ENCODE results near the gene MUCL1.
"Not testable (repeated sequence)": the region's sequence is repeated elsewhere in the genome, so short reads cannot be mapped to it uniquely, and the experiment has no call there.

MUCL1 gene

GRCh38 chr12:54882079-54882478 lies 27.8 kb downstream of the MUCL1 start:
- TF ChIP-seq, protein P1, sequence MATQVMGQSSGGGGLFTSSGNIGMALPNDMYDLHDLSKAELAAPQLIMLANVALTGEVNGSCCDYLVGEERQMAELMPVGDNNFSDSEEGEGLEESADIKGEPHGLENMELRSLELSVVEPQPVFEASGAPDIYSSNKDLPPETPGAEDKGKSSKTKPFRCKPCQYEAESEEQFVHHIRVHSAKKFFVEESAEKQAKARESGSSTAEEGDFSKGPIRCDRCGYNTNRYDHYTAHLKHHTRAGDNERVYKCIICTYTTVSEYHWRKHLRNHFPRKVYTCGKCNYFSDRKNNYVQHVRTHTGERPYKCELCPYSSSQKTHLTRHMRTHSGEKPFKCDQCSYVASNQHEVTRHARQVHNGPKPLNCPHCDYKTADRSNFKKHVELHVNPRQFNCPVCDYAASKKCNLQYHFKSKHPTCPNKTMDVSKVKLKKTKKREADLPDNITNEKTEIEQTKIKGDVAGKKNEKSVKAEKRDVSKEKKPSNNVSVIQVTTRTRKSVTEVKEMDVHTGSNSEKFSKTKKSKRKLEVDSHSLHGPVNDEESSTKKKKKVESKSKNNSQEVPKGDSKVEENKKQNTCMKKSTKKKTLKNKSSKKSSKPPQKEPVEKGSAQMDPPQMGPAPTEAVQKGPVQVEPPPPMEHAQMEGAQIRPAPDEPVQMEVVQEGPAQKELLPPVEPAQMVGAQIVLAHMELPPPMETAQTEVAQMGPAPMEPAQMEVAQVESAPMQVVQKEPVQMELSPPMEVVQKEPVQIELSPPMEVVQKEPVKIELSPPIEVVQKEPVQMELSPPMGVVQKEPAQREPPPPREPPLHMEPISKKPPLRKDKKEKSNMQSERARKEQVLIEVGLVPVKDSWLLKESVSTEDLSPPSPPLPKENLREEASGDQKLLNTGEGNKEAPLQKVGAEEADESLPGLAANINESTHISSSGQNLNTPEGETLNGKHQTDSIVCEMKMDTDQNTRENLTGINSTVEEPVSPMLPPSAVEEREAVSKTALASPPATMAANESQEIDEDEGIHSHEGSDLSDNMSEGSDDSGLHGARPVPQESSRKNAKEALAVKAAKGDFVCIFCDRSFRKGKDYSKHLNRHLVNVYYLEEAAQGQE (IDR thresholded peaks at IDR 0.05; ENCODE audit: insufficient replicate concordance, low read depth), result no peak
- TF ChIP-seq GABPA (IDR thresholded peaks at IDR 0.05; ENCODE audit: low read depth) (0 out of 2 replicates have a peak, but pooled peaks have one; percentile 29), SPI1 (IDR thresholded peaks at IDR 0.05; ENCODE audit: borderline replicate concordance, low read depth) (peak; percentile 98), POLR2AphosphoS5 (IDR thresholded peaks at IDR 0.05; ENCODE audit: low read depth) (no peak)
- TF ChIP-seq, protein P2, sequence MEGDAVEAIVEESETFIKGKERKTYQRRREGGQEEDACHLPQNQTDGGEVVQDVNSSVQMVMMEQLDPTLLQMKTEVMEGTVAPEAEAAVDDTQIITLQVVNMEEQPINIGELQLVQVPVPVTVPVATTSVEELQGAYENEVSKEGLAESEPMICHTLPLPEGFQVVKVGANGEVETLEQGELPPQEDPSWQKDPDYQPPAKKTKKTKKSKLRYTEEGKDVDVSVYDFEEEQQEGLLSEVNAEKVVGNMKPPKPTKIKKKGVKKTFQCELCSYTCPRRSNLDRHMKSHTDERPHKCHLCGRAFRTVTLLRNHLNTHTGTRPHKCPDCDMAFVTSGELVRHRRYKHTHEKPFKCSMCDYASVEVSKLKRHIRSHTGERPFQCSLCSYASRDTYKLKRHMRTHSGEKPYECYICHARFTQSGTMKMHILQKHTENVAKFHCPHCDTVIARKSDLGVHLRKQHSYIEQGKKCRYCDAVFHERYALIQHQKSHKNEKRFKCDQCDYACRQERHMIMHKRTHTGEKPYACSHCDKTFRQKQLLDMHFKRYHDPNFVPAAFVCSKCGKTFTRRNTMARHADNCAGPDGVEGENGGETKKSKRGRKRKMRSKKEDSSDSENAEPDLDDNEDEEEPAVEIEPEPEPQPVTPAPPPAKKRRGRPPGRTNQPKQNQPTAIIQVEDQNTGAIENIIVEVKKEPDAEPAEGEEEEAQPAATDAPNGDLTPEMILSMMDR (IDR thresholded peaks at IDR 0.05; ENCODE audit: insufficient read depth, low read length), result no peak
- no peak overlapping the region for H3K4me3 ChIP-seq (replicated peaks; ENCODE audit: insufficient read depth, low read length)
- DNase-seq (ENCODE audit: low read depth in 1 of 2, low spot score in 1 of 2), result peak; percentile 45 to 78
- no peak overlapping the region for H3K27ac ChIP-seq (replicated peaks)
- H3K27me3 ChIP-seq (ENCODE audit: insufficient read depth, poor library complexity, severe bottlenecking), result no peaks in the 10 kb centered on the region

- not testable (repeated sequence) for DNase-seq (ENCODE audit: low read depth in 1 of 2, low spot score in 1 of 2); H3K4me3 ChIP-seq (replicated peaks; ENCODE audit: insufficient read depth, low read length); H3K27me3 ChIP-seq (ENCODE audit: insufficient read depth, poor library complexity, severe bottlenecking); H3K27ac ChIP-seq (replicated peaks)
These were observed 28.3 kb downstream of the MUCL1 start for GRCh38 chr12:54882597-54882996.

DNA sequence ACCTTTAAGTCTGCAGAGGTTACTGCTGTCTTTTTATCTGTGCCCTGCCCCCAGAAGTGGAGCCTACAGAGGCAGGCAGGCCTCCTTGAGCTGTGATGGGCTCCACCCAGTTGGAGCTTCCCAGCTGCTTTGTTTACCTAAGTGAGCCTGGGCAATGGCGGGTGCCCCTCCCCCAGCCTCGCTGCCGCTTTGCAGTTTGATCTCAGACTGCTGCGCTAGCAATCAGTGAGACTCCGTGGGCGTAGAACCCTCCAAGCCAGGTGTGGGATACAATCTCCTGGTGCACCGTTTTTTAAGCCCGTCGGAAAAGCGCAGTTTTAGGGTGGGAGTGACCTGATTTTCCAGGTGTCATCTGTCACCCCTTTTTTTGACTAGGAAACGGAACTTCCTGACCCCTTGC lies 34.1 kb downstream of the MUCL1 start:
- not testable (repeated sequence) for H3K27ac ChIP-seq (replicated peaks); DNase-seq (ENCODE audit: low read depth in 1 of 2, low spot score in 1 of 2); H3K27me3 ChIP-seq (ENCODE audit: insufficient read depth, poor library complexity, severe bottlenecking); H3K4me3 ChIP-seq (replicated peaks; ENCODE audit: insufficient read depth, low read length)

DNA sequence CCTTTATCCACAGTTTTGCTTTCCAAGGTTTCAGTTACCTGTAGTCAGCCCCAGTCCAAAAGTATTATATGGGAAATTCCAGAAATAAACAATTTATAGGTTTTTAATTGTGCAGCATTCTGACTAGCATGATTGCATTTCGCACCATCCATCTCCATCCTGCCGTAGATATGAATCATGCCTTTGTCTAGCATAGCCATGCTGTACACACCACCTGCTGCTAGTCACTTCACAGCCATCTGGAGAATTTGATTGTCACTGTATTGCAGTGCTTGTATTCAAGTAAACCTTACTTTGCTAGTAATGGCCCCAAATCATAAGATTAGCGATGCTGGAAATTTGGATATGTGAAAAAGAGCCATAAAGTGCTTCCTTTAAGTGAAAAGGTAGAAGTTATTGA lies 36.0 kb downstream of the MUCL1 start:
- no peak overlapping the region for H3K27ac ChIP-seq (replicated peaks)
- H3K27me3 ChIP-seq (ENCODE audit: insufficient read depth, poor library complexity, severe bottlenecking), result peaks cover 4% of the 10 kb centered on the region
- TF ChIP-seq POLR2AphosphoS5 (IDR thresholded peaks at IDR 0.05; ENCODE audit: low read depth) (no peak), GABPA (IDR thresholded peaks at IDR 0.05; ENCODE audit: low read depth) (no peak), SPI1 (IDR thresholded peaks at IDR 0.05; ENCODE audit: borderline replicate concordance, low read depth) (no peak)
- TF ChIP-seq, protein P2 (IDR thresholded peaks at IDR 0.05; ENCODE audit: insufficient read depth, low read length), result no peak
- TF ChIP-seq, protein P1 (IDR thresholded peaks at IDR 0.05; ENCODE audit: insufficient replicate concordance, low read depth), result no peak
- H3K4me3 ChIP-seq (replicated peaks; ENCODE audit: insufficient read depth, low read length), result no peak overlapping the region
- DNase-seq (ENCODE audit: low read depth in 1 of 2, low spot score in 1 of 2), result no peak

DNA sequence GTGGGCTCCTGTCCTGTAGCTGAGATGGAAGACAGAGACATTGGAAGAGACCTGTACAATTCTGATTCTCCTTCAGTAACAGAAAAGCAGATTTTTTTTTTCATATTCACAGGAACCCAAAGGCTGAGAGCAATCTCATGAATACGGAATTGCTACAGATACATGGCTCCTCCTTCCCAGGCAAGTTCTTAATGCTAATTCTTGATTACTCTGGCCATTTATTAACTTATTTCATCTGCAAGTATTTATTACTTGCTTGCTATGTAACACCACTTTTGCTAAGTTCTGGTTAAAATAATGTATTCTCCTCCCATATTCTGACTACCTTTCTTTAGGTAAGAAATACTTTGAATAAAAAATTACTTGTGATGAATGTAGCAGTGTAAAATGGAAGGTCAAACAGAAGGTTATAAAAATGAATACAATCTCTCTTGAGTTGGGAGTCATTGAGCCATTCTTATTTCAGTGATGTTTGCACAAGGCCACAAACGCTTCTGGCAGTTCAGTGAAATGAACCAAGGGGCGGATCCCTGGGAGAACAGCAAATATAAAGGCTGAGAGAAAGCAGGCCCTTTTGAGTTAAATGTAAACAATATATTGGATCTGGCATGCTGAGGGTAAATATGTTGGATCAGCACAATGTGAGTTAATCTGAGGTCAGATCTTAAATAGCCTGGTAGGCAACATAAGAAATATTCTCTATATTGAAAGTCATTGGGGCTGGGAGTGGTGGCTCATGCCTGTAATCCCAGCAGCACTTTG lies 37.6 kb downstream of the MUCL1 start:
- DNase-seq (ENCODE audit: low read depth in 1 of 2, low spot score in 1 of 2), result no peak
- no peak for TF ChIP-seq GABPA (IDR thresholded peaks at IDR 0.05; ENCODE audit: low read depth)
- TF ChIP-seq, protein P2 (IDR thresholded peaks at IDR 0.05; ENCODE audit: insufficient read depth, low read length), result no peak
- TF ChIP-seq POLR2AphosphoS5 (IDR thresholded peaks at IDR 0.05; ENCODE audit: low read depth), result no peak
- TF ChIP-seq, protein P1 (IDR thresholded peaks at IDR 0.05; ENCODE audit: insufficient replicate concordance, low read depth), result no peak
- no peak for TF ChIP-seq SPI1 (IDR thresholded peaks at IDR 0.05; ENCODE audit: borderline replicate concordance, low read depth)
- Histone ChIP-seq H3K27me3 (ENCODE audit: insufficient read depth, poor library complexity, severe bottlenecking) (peaks cover 4% of the 10 kb centered on the region), H3K27ac (replicated peaks) (no peak overlapping the region), H3K4me3 (replicated peaks; ENCODE audit: insufficient read depth, low read length) (no peak overlapping the region)
